LNCAP (cell line): ENCODE measurements around the gene STK33.

Experiments
- CTCF ChIP-seq: fragments of 450-650 bp; IDR thresholded peaks from 2 replicates; pipeline ENCODE4 v1.5.1; 2017; ENCODE audit warnings: mild to moderate bottlenecking

STK33 gene

GRCh38 chr11:8375932-8376331, 218.1 kb downstream of the STK33 start:
- no peak for TF ChIP-seq CTCF

- TF ChIP-seq CTCF: no peak
Measured at GRCh38 chr11:8375460-8375859, 218.6 kb downstream of the STK33 start.

- TF ChIP-seq CTCF: no peak
Measured at GRCh38 chr11:8374716-8375115, 219.3 kb downstream of the STK33 start.

GRCh38 chr11:8373519-8374432, 220.3 kb downstream of the STK33 start:
- no peak for TF ChIP-seq CTCF

GRCh38 chr11:8372641-8373381, 221.2 kb downstream of the STK33 start:
- no peak for TF ChIP-seq CTCF

GRCh38 chr11:8371516-8371884, 222.5 kb downstream of the STK33 start:
- TF ChIP-seq CTCF: no peak

- no peak for TF ChIP-seq CTCF
Measured at GRCh38 chr11:8370812-8371515, 223.1 kb downstream of the STK33 start.
